Keratinocyte (primary cell): Measurements from ENCODE around the gene NRG2. TPM values are rescaled to one million over a fixed set of nuclear protein-coding genes. Genes with fewer than 3 reads are reported as not detected.

Experiments
- DNase-seq: peaks from one replicate; pipeline ENCODE4 v3.0.0-alpha.2; 2011; ENCODE audit warnings: low read depth, missing footprints, low spot score
- FAIRE-seq: peaks from 2 replicates; lab custom pipeline; 2011; peaks lifted over from hg19 to GRCh38; lab: Jason Lieb, UNC
- H2AFZ ChIP-seq: 2 replicates; pipeline ENCODE4 v1.6.0; 2012; ENCODE audit warnings: low read length, control low read depth, inconsistent platforms; ENCODE audit not compliant: control insufficient read depth
- H3K27ac ChIP-seq: 2 replicates; pipeline ENCODE4 v1.5.1; 2011; ENCODE audit warnings: low read length; ENCODE audit not compliant: control insufficient read depth, insufficient read depth
- H3K27me3 ChIP-seq: 3 replicates; pipeline ENCODE4 v1.6.0; 2011; ENCODE audit warnings: low read length; ENCODE audit not compliant: control insufficient read depth, insufficient read depth; ENCODE audit errors: extremely low read depth
- H3K36me3 ChIP-seq, 2 experiments: 2 replicates in 1 of 2; 3 replicates in 1 of 2; pipeline ENCODE4 v1.5.1; 2011; ENCODE audit warnings: low read length in 2 of 2, mild to moderate bottlenecking in 1 of 2; ENCODE audit not compliant: control insufficient read depth in 2 of 2, insufficient read depth in 2 of 2; ENCODE audit errors: extremely low read depth in 1 of 2
- H3K4me1 ChIP-seq: 3 replicates; pipeline ENCODE4 v1.5.1; 2011; ENCODE audit warnings: low read length; ENCODE audit not compliant: control insufficient read depth, insufficient read depth; ENCODE audit errors: extremely low read depth
- H3K4me2 ChIP-seq: 3 replicates; pipeline ENCODE4 v1.6.0; 2011; ENCODE audit warnings: low read depth, low read length; ENCODE audit not compliant: control insufficient read depth, insufficient read depth; ENCODE audit errors: extremely low read depth
- H3K4me3 ChIP-seq, 3 experiments: fragments of 200-600 bp in 1 of 3; sonication (generic) in 1 of 3; 2 replicates in 2 of 3; 3 replicates in 1 of 3; pipeline ENCODE4 v1.5.1; 2011 to 2016; ENCODE audit warnings: low read length in 3 of 3, mild to moderate bottlenecking in 3 of 3, control low read depth in 2 of 3, inconsistent platforms in 1 of 3, low read depth in 1 of 3, mixed read lengths in 1 of 3, mixed run types in 1 of 3, moderate library complexity in 1 of 3; ENCODE audit not compliant: control insufficient read depth in 2 of 3, insufficient read depth in 2 of 3; ENCODE audit errors: extremely low read depth in 1 of 3
- H3K79me2 ChIP-seq: 2 replicates; pipeline ENCODE4 v1.6.0; 2012; ENCODE audit warnings: low read length; ENCODE audit not compliant: control insufficient read depth, insufficient read depth
- H3K9ac ChIP-seq: 3 replicates; pipeline ENCODE4 v1.6.0; 2011; ENCODE audit warnings: low read length; ENCODE audit not compliant: control insufficient read depth, insufficient read depth; ENCODE audit errors: extremely low read depth
- H3K9me1 ChIP-seq: 3 replicates; pipeline ENCODE4 v1.6.0; 2011; ENCODE audit warnings: low read length; ENCODE audit not compliant: control insufficient read depth, insufficient read depth; ENCODE audit errors: extremely low read depth
- H3K9me3 ChIP-seq: 2 replicates; pipeline ENCODE4 v1.5.1; 2012; ENCODE audit warnings: low read depth, low read length; ENCODE audit not compliant: control insufficient read depth
- H4K20me1 ChIP-seq: 3 replicates; pipeline ENCODE4 v1.6.0; 2011; ENCODE audit warnings: low read length; ENCODE audit not compliant: control insufficient read depth, insufficient read depth; ENCODE audit errors: extremely low read depth
- EZH2 ChIP-seq: IDR thresholded peaks from one replicate; pipeline ENCODE4 v1.6.1; 2012; ENCODE audit warnings: inconsistent platforms, mild to moderate bottlenecking, low read length, moderate library complexity
- dilution Hi-C: fragments of 300-500 bp; cut with MboI; formaldehyde crosslinking; loops from one replicate; pipeline ENCODE4 v1.7.0; 2020; ENCODE audit warnings: low sequenced_read_pairs; ENCODE audit not compliant: extremely low pct_ligation_motif_present
- polyA plus RNA-seq, 5 experiments: library from polyadenylated mRNA; depleted of rRNA in 3 of 5; stranded (reverse) in 3 of 5; stranded (forward) in 1 of 5; unstranded in 1 of 5; fragments of >200 nt; gene quantifications; 1 replicate in 1 of 5; 2 replicates in 3 of 5; 3 replicates in 1 of 5; pipeline versions ENCODE4 v1.2.1 to v1.2.3, GENCODE V29; 2011 to 2012; ENCODE audit warnings: missing spikeins in 2 of 5, low read depth in 1 of 5, low replicate concordance in 1 of 5
- TF ChIP-seq, protein P1 (sequence below), 3 experiments: IDR thresholded peaks in 1 of 3; conservative IDR thresholded peaks in 1 of 3; optimal IDR thresholded peaks in 1 of 3; 2 replicates in 2 of 3; 3 replicates in 1 of 3; pipeline versions ENCODE3 to v1.5.1; 2011; ENCODE audit warnings: low read length in 3 of 3, mild to moderate bottlenecking in 3 of 3, moderate library complexity in 2 of 3, control low read depth in 1 of 3, inconsistent platforms in 1 of 3; ENCODE audit not compliant: insufficient read depth in 2 of 3; ENCODE audit errors: extremely low read depth in 1 of 3

NRG2 gene
- polyA plus RNA-seq, 1 donor (not counting 4 experiments of a cell fraction or from before 2014, with no cell fraction given) = 0.13 TPM

- Histone ChIP-seq H3K9me3 (no peaks in the 10 kb centered on the region), H3K36me3 (no peaks in the 10 kb centered on the region), H3K27me3 (peaks cover 11% of the 10 kb centered on the region), H2AFZ (no peak overlapping the region), H3K4me2 (no peak overlapping the region), H4K20me1 (no peaks in the 10 kb centered on the region), H3K9ac (no peak overlapping the region), H3K27ac (no peak overlapping the region), H3K9me1 (no peaks in the 10 kb centered on the region), H3K4me1 (no peaks in the 10 kb centered on the region), H3K4me3 (no peak overlapping the region), H3K79me2 (no peaks in the 10 kb centered on the region)
- TF ChIP-seq, protein P1, sequence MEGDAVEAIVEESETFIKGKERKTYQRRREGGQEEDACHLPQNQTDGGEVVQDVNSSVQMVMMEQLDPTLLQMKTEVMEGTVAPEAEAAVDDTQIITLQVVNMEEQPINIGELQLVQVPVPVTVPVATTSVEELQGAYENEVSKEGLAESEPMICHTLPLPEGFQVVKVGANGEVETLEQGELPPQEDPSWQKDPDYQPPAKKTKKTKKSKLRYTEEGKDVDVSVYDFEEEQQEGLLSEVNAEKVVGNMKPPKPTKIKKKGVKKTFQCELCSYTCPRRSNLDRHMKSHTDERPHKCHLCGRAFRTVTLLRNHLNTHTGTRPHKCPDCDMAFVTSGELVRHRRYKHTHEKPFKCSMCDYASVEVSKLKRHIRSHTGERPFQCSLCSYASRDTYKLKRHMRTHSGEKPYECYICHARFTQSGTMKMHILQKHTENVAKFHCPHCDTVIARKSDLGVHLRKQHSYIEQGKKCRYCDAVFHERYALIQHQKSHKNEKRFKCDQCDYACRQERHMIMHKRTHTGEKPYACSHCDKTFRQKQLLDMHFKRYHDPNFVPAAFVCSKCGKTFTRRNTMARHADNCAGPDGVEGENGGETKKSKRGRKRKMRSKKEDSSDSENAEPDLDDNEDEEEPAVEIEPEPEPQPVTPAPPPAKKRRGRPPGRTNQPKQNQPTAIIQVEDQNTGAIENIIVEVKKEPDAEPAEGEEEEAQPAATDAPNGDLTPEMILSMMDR (optimal IDR thresholded peaks at IDR 0.05 in 1 of 3, IDR thresholded peaks at IDR 0.05 in 1 of 3, conservative IDR thresholded peaks at IDR 0.05 in 1 of 3; ENCODE audit: extremely low read depth in 1 of 3, insufficient read depth in 2 of 3, low read length in 3 of 3) = no peak
- TF ChIP-seq EZH2 = no peak
- DNase-seq (no peak), FAIRE-seq (no peak)
- dilution Hi-C loops = loop anchor here (25.0 kb wide), 1 partner anchor 124 kb away; no protein-coding TSS in a partner anchor
Measured at GRCh38 chr5:139837711-139838380, 205.3 kb downstream of the NRG2 start.

DNA sequence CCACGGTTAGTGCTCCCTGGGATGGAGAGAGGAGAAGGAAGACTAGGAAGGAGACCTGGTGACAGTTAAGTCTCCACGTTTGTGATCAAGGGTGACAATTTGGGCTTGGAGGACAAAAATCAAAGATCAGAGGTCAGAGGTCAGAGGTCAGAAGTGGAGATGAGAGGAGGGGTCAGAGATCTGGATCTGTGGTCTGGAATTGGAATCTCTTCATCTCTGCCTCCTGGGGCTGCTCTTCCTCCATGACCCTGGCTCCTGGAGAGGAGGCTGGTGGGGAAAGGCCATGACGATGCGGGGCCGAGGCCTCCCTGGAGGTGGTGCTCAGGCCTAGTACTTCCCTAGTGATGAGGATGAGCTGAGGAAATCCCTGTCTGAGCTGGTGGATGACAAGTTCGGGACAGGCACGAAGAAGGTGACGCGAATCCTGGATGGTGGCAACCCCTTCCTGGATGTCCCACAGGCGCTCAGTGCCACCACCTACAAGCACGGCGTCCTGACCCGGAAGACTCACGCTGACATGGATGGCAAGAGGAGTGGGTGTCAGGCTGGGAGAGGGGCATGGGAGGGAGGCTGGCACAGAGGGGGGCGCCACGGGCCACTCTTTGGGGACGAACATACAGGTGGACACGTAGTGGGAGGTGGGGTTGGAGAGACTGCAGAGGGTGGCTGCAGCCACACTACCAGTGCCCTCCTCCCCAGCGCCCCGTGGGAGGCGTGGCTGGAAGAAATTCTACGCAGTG lies 206.5 kb downstream of the NRG2 start:
- no peak for TF ChIP-seq EZH2
- TF ChIP-seq, protein P1 (optimal IDR thresholded peaks at IDR 0.05 in 1 of 3, IDR thresholded peaks at IDR 0.05 in 1 of 3, conservative IDR thresholded peaks at IDR 0.05 in 1 of 3; ENCODE audit: extremely low read depth in 1 of 3, insufficient read depth in 2 of 3, low read length in 3 of 3) = no peak
- Histone ChIP-seq H3K9ac (no peak overlapping the region), H2AFZ (no peak overlapping the region), H3K4me2 (no peak overlapping the region), H3K27me3 (peaks cover 16% of the 10 kb centered on the region), H3K36me3 (no peaks in the 10 kb centered on the region), H3K79me2 (no peaks in the 10 kb centered on the region), H4K20me1 (no peaks in the 10 kb centered on the region), H3K9me1 (no peaks in the 10 kb centered on the region), H3K4me3 (no peak overlapping the region), H3K27ac (no peak overlapping the region), H3K4me1 (no peaks in the 10 kb centered on the region), H3K9me3 (no peaks in the 10 kb centered on the region)
- dilution Hi-C loops = loop anchor here (25.0 kb wide), 1 partner anchor 126 kb away; no protein-coding TSS in a partner anchor
- DNase-seq (no peak), FAIRE-seq (no peak)
